RWPE2 (cell line): ENCODE data around the gene COMT.
A peak's percentile ranks its signal among the peaks of the same experiment; 100 is the strongest.

Experiments
- ATAC-seq: fragments of 200-7000 bp; cut with Tn5 transposase; 3 replicates; pipeline ENCODE4 v1.9.1; 2021; ENCODE audit warnings: low read depth
- DNase-seq: peaks from one replicate; pipeline ENCODE4 v3.0.0-alpha.2; 2020; ENCODE audit warnings: low spot score
- H3K27ac ChIP-seq: fragments of 450-650 bp; 2 replicates; pipeline ENCODE4 v1.5.1; 2017; ENCODE audit warnings: mild to moderate bottlenecking; ENCODE audit not compliant: poor library complexity, severe bottlenecking
- H3K27me3 ChIP-seq: fragments of 250-450 bp; sonication (Bioruptor Pico); 2 replicates; pipeline ENCODE4 v1.5.1; 2021; ENCODE audit warnings: mild to moderate bottlenecking, moderate library complexity; ENCODE audit not compliant: insufficient read depth, poor library complexity, severe bottlenecking
- H3K36me3 ChIP-seq: fragments of 250-450 bp; sonication (Bioruptor Pico); 2 replicates; pipeline ENCODE4 v1.5.1; 2020; ENCODE audit warnings: low read depth, mild to moderate bottlenecking, moderate library complexity
- H3K4me1 ChIP-seq: fragments of 250-450 bp; sonication (Bioruptor Pico); 2 replicates; pipeline ENCODE4 v1.5.1; 2021; ENCODE audit warnings: mild to moderate bottlenecking, moderate library complexity; ENCODE audit not compliant: insufficient read depth, poor library complexity, severe bottlenecking
- H3K4me3 ChIP-seq: fragments of 250-450 bp; sonication (Bioruptor Pico); 2 replicates; pipeline ENCODE4 v1.5.1; 2021; ENCODE audit warnings: mild to moderate bottlenecking, moderate library complexity; ENCODE audit not compliant: severe bottlenecking
- H3K9me3 ChIP-seq: fragments of 250-450 bp; sonication (Bioruptor Pico); 2 replicates; pipeline ENCODE4 v1.5.1; 2021; ENCODE audit warnings: mild to moderate bottlenecking, moderate library complexity; ENCODE audit not compliant: severe bottlenecking
- CTCF ChIP-seq: fragments of 450-650 bp; IDR thresholded peaks from one replicate; pipeline ENCODE4 v1.5.1; 2017; ENCODE audit warnings: mild to moderate bottlenecking, moderate library complexity; ENCODE audit not compliant: poor library complexity, severe bottlenecking

Gene COMT

GRCh38 chr22:20015971-20016733 is 74.6 kb downstream of the COMT start:
- Histone ChIP-seq H3K36me3 (no peaks in the 10 kb centered on the region), H3K27ac (no peak overlapping the region), H3K9me3 (no peaks in the 10 kb centered on the region), H3K27me3 (no peaks in the 10 kb centered on the region), H3K4me1 (no peaks in the 10 kb centered on the region), H3K4me3 (peak overlapping the region; percentile 81)
- DNase-seq, result no peak
- no peak for TF ChIP-seq CTCF
- ATAC-seq, result peak; percentile 8; the same call in 2 of the 3 replicates

- DNase-seq (peak; percentile 83), ATAC-seq (peak; percentile 71)
- TF ChIP-seq CTCF, result no peak
- H3K36me3 ChIP-seq, result no peaks in the 10 kb centered on the region
- H3K9me3 ChIP-seq, result no peaks in the 10 kb centered on the region
- peak within 1 kb of the TSS; percentile 81 for H3K4me3 ChIP-seq
- no peak within 1 kb of the TSS for H3K27ac ChIP-seq
- H3K27me3 ChIP-seq, result no peaks in the 10 kb centered on the region
- no peaks in the 10 kb centered on the region for H3K4me1 ChIP-seq
These were observed 75.4 kb downstream of the COMT start, which contains the start of gene ARVCF for GRCh38 chr22:20016734-20017621. Gene ARVCF, minus strand, starts transcription at chr22:20016823. Its CDS starts 26,029 bp downstream, at chr22:19990794.

- no peak for TF ChIP-seq CTCF
- no peak for ATAC-seq
- H3K4me1 ChIP-seq, result no peaks in the 10 kb centered on the region
These were observed 76.0 kb downstream of the COMT start for GRCh38 chr22:20017622-20017958.

GRCh38 chr22:20018001-20018400 is 76.4 kb downstream of the COMT start:
- ATAC-seq, result no peak
- H3K9me3 ChIP-seq, result no peaks in the 10 kb centered on the region
- H3K4me3 ChIP-seq, result no peak overlapping the region
- H3K27me3 ChIP-seq, result no peaks in the 10 kb centered on the region
- H3K27ac ChIP-seq, result no peak overlapping the region
- DNase-seq, result no peak
- no peak for TF ChIP-seq CTCF
- H3K36me3 ChIP-seq, result no peaks in the 10 kb centered on the region
- H3K4me1 ChIP-seq, result no peaks in the 10 kb centered on the region

More at GRCh38 chr22:20017622-20017958, 76.0 kb downstream of the COMT start:
- H3K36me3 ChIP-seq, result no peaks in the 10 kb centered on the region
- no peak overlapping the region for H3K4me3 ChIP-seq
- no peak for DNase-seq
- no peaks in the 10 kb centered on the region for H3K9me3 ChIP-seq
- H3K27me3 ChIP-seq, result no peaks in the 10 kb centered on the region
- H3K27ac ChIP-seq, result no peak overlapping the region
